Neural progenitor cell (in vitro differentiated cells): Measurements from ENCODE around the gene LTBP1. TPM values are rescaled to one million over a fixed set of nuclear protein-coding genes. Genes with fewer than 3 reads are reported as not detected.

ENCODE experiments used
- DNase-seq: peaks from one replicate; pipeline ENCODE4 v3.0.0-alpha.2; 2016; ENCODE audit warnings: low spot score
- H2AFZ ChIP-seq: fragments of 200-600 bp; sonication (generic); replicated peaks from 2 replicates; pipeline ENCODE4 v1.6.1; 2016; ENCODE audit warnings: antibody characterized with exemption
- H3F3A ChIP-seq: fragments of 200-600 bp; sonication (generic); 2 replicates; pipeline ENCODE4 v1.6.1; 2016; ENCODE audit warnings: antibody characterized with exemption, low read depth
- H3K27ac ChIP-seq: fragments of 200-600 bp; sonication (generic); 2 replicates; pipeline ENCODE4 v1.5.1; 2016; ENCODE audit warnings: mild to moderate bottlenecking
- H3K27me3 ChIP-seq: fragments of 200-600 bp; sonication (generic); 2 replicates; pipeline ENCODE4 v1.6.1; 2016; ENCODE audit warnings: mild to moderate bottlenecking, moderate library complexity
- H3K36me3 ChIP-seq: fragments of 200-600 bp; sonication (generic); 2 replicates; pipeline ENCODE4 v1.5.1; 2016
- H3K4me1 ChIP-seq: fragments of 200-600 bp; sonication (generic); 2 replicates; pipeline ENCODE4 v1.6.1; 2016; ENCODE audit warnings: mixed run types
- H3K4me2 ChIP-seq: fragments of 200-600 bp; sonication (generic); 2 replicates; pipeline ENCODE4 v1.6.1; 2016
- H3K4me3 ChIP-seq: fragments of 200-600 bp; sonication (generic); 2 replicates; pipeline ENCODE4 v1.5.1; 2016
- H3K79me2 ChIP-seq: fragments of 200-600 bp; sonication (generic); 2 replicates; pipeline ENCODE4 v1.6.1; 2016; ENCODE audit warnings: low read depth
- H3K9ac ChIP-seq: fragments of 200-600 bp; sonication (generic); 2 replicates; pipeline ENCODE4 v1.6.1; 2016
- H3K9me3 ChIP-seq: fragments of 200-600 bp; sonication (generic); 2 replicates; pipeline ENCODE4 v1.5.1; 2016; ENCODE audit warnings: low read depth
- H4K20me1 ChIP-seq: fragments of 200-600 bp; sonication (generic); 2 replicates; pipeline ENCODE4 v1.6.1; 2016; ENCODE audit warnings: low read depth
- H3K27ac Mint-ChIP-seq: 3 replicates; pipeline ENCODE4 v1.8.0; 2021; ENCODE audit warnings: mixed read lengths
- H3K27me3 Mint-ChIP-seq: 2 replicates; pipeline ENCODE4 v1.8.0; 2022; ENCODE audit warnings: low read depth, mild to moderate bottlenecking, inconsistent platforms, moderate library complexity, mixed read lengths; ENCODE audit not compliant: insufficient read depth
- H3K36me3 Mint-ChIP-seq: 3 replicates; pipeline ENCODE4 v1.8.0; 2021; ENCODE audit warnings: mixed read lengths
- H3K4me1 Mint-ChIP-seq: 3 replicates; pipeline ENCODE4 v1.8.0; 2021; ENCODE audit warnings: mixed read lengths
- H3K4me3 Mint-ChIP-seq: 3 replicates; pipeline ENCODE4 v1.8.0; 2021; ENCODE audit warnings: mild to moderate bottlenecking, moderate library complexity, mixed read lengths
- H3K9me3 Mint-ChIP-seq: 3 replicates; pipeline ENCODE4 v1.8.0; 2020; ENCODE audit warnings: mixed read lengths
- CTCF ChIP-seq: fragments of 200-600 bp; sonication (generic); IDR thresholded peaks from 2 replicates; pipeline ENCODE4 v1.5.1; 2017; ENCODE audit warnings: antibody characterized with exemption, mild to moderate bottlenecking
- EZH2 ChIP-seq: fragments of 200-600 bp; sonication (generic); IDR thresholded peaks from 2 replicates; pipeline ENCODE4 v1.6.1; 2017; ENCODE audit warnings: antibody characterized with exemption, mild to moderate bottlenecking, moderate library complexity
- EZH2phosphoT487 ChIP-seq: fragments of 200-600 bp; sonication (generic); IDR thresholded peaks from 2 replicates; pipeline ENCODE4 v1.6.1; 2017; ENCODE audit warnings: antibody characterized with exemption
- total RNA-seq: library from RNA; depleted of rRNA; stranded (reverse); fragments of >200 nt; gene quantifications from 2 replicates; pipeline ENCODE4 v1.2.3, GENCODE V29; 2015; ENCODE audit warnings: low replicate concordance

LTBP1 gene
- total RNA-seq, 1 donor from 2014 or later, result 50.5 TPM

- no peaks in the 10 kb centered on the region for H3K27me3 Mint-ChIP-seq
- H3K9me3 Mint-ChIP-seq, result no peaks in the 10 kb centered on the region
- Histone ChIP-seq H3K4me1 (no peaks in the 10 kb centered on the region), H3F3A (no peaks in the 10 kb centered on the region), H3K9me3 (no peaks in the 10 kb centered on the region), H3K36me3 (no peaks in the 10 kb centered on the region), H2AFZ (no peak overlapping the region), H3K27ac (no peak overlapping the region), H3K27me3 (no peaks in the 10 kb centered on the region), H3K9ac (no peak overlapping the region), H3K4me2 (no peak overlapping the region), H3K4me3 (no peak overlapping the region), H4K20me1 (no peaks in the 10 kb centered on the region), H3K79me2 (no peaks in the 10 kb centered on the region)
- H3K27ac Mint-ChIP-seq, result no peak overlapping the region
- TF ChIP-seq EZH2phosphoT487 (no peak), EZH2 (no peak), CTCF (no peak)
- no peaks in the 10 kb centered on the region for H3K36me3 Mint-ChIP-seq
- no peak for DNase-seq
- no peaks in the 10 kb centered on the region for H3K4me1 Mint-ChIP-seq
- H3K4me3 Mint-ChIP-seq, result no peak overlapping the region
Observed at GRCh38 chr2:33145459-33145858, 198.7 kb downstream of the LTBP1 start.

GRCh38 chr2:33146102-33146501 is 199.3 kb downstream of the LTBP1 start:
- Histone ChIP-seq H4K20me1 (no peaks in the 10 kb centered on the region), H3F3A (no peaks in the 10 kb centered on the region), H3K4me1 (no peaks in the 10 kb centered on the region), H3K79me2 (no peaks in the 10 kb centered on the region), H3K9ac (no peak overlapping the region), H3K9me3 (no peaks in the 10 kb centered on the region), H2AFZ (no peak overlapping the region), H3K36me3 (no peaks in the 10 kb centered on the region), H3K27ac (no peak overlapping the region), H3K4me3 (no peak overlapping the region), H3K27me3 (no peaks in the 10 kb centered on the region), H3K4me2 (no peak overlapping the region)
- H3K36me3 Mint-ChIP-seq, result no peaks in the 10 kb centered on the region
- no peak overlapping the region for H3K4me3 Mint-ChIP-seq
- no peaks in the 10 kb centered on the region for H3K27me3 Mint-ChIP-seq
- H3K9me3 Mint-ChIP-seq, result no peaks in the 10 kb centered on the region
- no peak overlapping the region for H3K27ac Mint-ChIP-seq
- DNase-seq, result no peak
- H3K4me1 Mint-ChIP-seq, result no peaks in the 10 kb centered on the region
- TF ChIP-seq CTCF, result no peak
- no peak for TF ChIP-seq EZH2phosphoT487
- no peak for TF ChIP-seq EZH2

GRCh38 chr2:33153008-33153407 is 206.3 kb downstream of the LTBP1 start:
- no peaks in the 10 kb centered on the region for H3K9me3 ChIP-seq
- TF ChIP-seq CTCF, result no peak
- TF ChIP-seq EZH2, result no peak
- no peak for TF ChIP-seq EZH2phosphoT487
- H3K4me2 ChIP-seq, result no peak overlapping the region
- H3K4me3 ChIP-seq, result no peak overlapping the region
- H4K20me1 ChIP-seq, result no peaks in the 10 kb centered on the region
- DNase-seq, result no peak
- Mint-ChIP-seq H3K4me1 (peaks cover 9% of the 10 kb centered on the region), H3K9me3 (no peaks in the 10 kb centered on the region), H3K27ac (no peak overlapping the region), H3K36me3 (no peaks in the 10 kb centered on the region), H3K4me3 (no peak overlapping the region), H3K27me3 (no peaks in the 10 kb centered on the region)
- no peaks in the 10 kb centered on the region for H3K4me1 ChIP-seq
- no peaks in the 10 kb centered on the region for H3F3A ChIP-seq
- no peaks in the 10 kb centered on the region for H3K36me3 ChIP-seq
- no peaks in the 10 kb centered on the region for H3K27me3 ChIP-seq
- H3K27ac ChIP-seq, result no peak overlapping the region
- no peaks in the 10 kb centered on the region for H3K79me2 ChIP-seq
- no peak overlapping the region for H2AFZ ChIP-seq
- no peak overlapping the region for H3K9ac ChIP-seq
